CD4-positive, alpha-beta T cell (primary cell): ENCODE results near the gene RAPGEF1. TPM values are rescaled to one million over a fixed set of nuclear protein-coding genes. Genes with fewer than 3 reads are reported as not detected.

Experiments
- ATAC-seq: fragments of 200-7000 bp; cut with Tn5 transposase; one replicate; pipeline ENCODE4 v1.10.0; 2022; ENCODE audit warnings: mild to moderate bottlenecking; ENCODE audit not compliant: poor library complexity
- CTCF ChIA-PET: fragments of 350-600 bp; sonication (Branson Sonifier 250); formaldehyde crosslinking; loops from one replicate; lab custom pipeline; 2021; ENCODE audit warnings: antibody characterized with exemption, inconsistent platforms; lab: Charles Lee
- POLR2A ChIA-PET: fragments of 350-600 bp; sonication (Branson Sonifier 250); formaldehyde crosslinking; loops from one replicate; lab custom pipeline; 2021; ENCODE audit warnings: antibody characterized with exemption, inconsistent platforms; lab: Charles Lee
- DNase-seq, 14 experiments: peaks; one replicate each; pipeline ENCODE4 v3.0.0-alpha.2; 2013 to 2020; ENCODE audit warnings: mixed read lengths in 2 of 14
- H3K27ac ChIP-seq, 2 donors: one replicate each; pipeline versions ENCODE4 v1.5.1 to v1.7.0; 2013; ENCODE audit warnings: low read length in 2 of 2, low read depth in 1 of 2, mild to moderate bottlenecking in 1 of 2
- H3K27me3 ChIP-seq, 2 experiments: 1 replicate in 1 of 2; 2 replicates in 1 of 2; pipeline versions ENCODE4 v1.6.1 to v1.7.0; 2013; ENCODE audit warnings: low read length in 2 of 2, control low read depth in 1 of 2, mild to moderate bottlenecking in 1 of 2, moderate library complexity in 1 of 2; ENCODE audit not compliant: insufficient read depth in 2 of 2, control insufficient read depth in 1 of 2
- H3K36me3 ChIP-seq: one replicate; pipeline ENCODE4 v1.6.1; 2013; ENCODE audit warnings: low read length, control low read depth; ENCODE audit not compliant: insufficient read depth
- H3K4me1 ChIP-seq: one replicate; pipeline ENCODE4 v1.6.1; 2013; ENCODE audit warnings: low read length, control low read depth; ENCODE audit not compliant: insufficient read depth
- H3K4me3 ChIP-seq: one replicate; pipeline ENCODE4 v1.5.1; 2013; ENCODE audit warnings: mild to moderate bottlenecking, low read length, moderate library complexity
- H3K9me3 ChIP-seq, 2 experiments: 1 replicate in 1 of 2; 2 replicates in 1 of 2; pipeline versions ENCODE4 v1.6.1 to v1.7.0; 2013; ENCODE audit warnings: low read length in 2 of 2, mild to moderate bottlenecking in 2 of 2, control low read depth in 1 of 2, moderate library complexity in 1 of 2; ENCODE audit not compliant: control insufficient read depth in 1 of 2, insufficient read depth in 1 of 2
- H3K27ac Mint-ChIP-seq: one replicate; pipeline ENCODE4 v1.8.0; 2020; ENCODE audit warnings: mixed read lengths
- H3K27me3 Mint-ChIP-seq: one replicate; pipeline ENCODE4 v1.8.0; 2021; ENCODE audit warnings: mixed read lengths
- H3K36me3 Mint-ChIP-seq: one replicate; pipeline ENCODE4 v1.8.0; 2021; ENCODE audit warnings: low read depth, mixed read lengths
- H3K4me1 Mint-ChIP-seq: one replicate; pipeline ENCODE4 v1.8.0; 2021; ENCODE audit warnings: low read depth, mixed read lengths
- H3K4me3 Mint-ChIP-seq: one replicate; pipeline ENCODE4 v1.8.0; 2020; ENCODE audit warnings: mild to moderate bottlenecking, mixed read lengths
- H3K9me3 Mint-ChIP-seq: one replicate; pipeline ENCODE4 v1.8.0; 2020; ENCODE audit warnings: mixed read lengths
- intact Hi-C, 2 experiments: fragments of 100-400 bp; cut with DNase I in 1 of 2; cut with micrococcal nuclease in 1 of 2; formaldehyde crosslinking; loops; one replicate each; pipeline versions ENCODE4 v1.15.1 to v1.9.0; 2023 to 2025; cut with DNase I, micrococcal nuclease
- total RNA-seq, 174 experiments: library from RNA in 2 of 174; stranded (reverse) in 2 of 174; gene quantifications; one replicate each; pipeline ENCODE4 v1.2.3 and lab custom pipeline; 2021 to 2026
- TF ChIP-seq, protein P1 (sequence below): fragments of 200-600 bp; IDR thresholded peaks from one replicate; pipeline ENCODE4 v1.8.0; 2022; ENCODE audit warnings: antibody characterized with exemption, mild to moderate bottlenecking

Gene RAPGEF1
- total RNA-seq, 2 experiments from 2014 or later: 130 to 134 TPM

DNA sequence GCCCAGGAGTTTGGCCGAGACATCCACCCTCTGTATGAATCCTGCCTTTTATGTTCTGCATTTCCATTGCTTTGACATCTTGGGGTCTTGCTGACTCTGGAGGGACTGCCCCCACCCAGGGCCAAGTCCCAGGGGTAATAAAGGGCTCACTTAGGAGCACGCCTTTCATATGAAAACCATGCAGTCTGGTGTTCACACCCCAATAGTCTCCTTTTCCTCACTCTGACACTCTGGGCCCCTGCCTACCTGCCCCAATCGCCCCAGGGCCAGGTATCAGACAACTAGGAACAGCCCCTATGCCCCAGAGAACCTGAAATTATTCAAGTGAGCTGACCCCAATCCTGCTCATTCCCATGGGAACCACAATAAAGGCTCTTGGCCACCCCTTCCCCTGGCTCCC, 33.1 kb upstream of the RAPGEF1 start:
- DNase-seq (no peak), ATAC-seq (no peak)
- H3K4me3 ChIP-seq: no peak overlapping the region
- POLR2A ChIA-PET: no interaction called here
- intact Hi-C loops: no loop called here
- H3K36me3 ChIP-seq: no peaks in the 10 kb centered on the region
- H3K4me1 ChIP-seq: no peaks in the 10 kb centered on the region
- peaks cover 6 to 7% of the 10 kb centered on the region in 2 experiments for H3K27me3 ChIP-seq
- no peak overlapping the region for H3K4me3 Mint-ChIP-seq
- H3K27me3 Mint-ChIP-seq: peaks cover 14% of the 10 kb centered on the region
- H3K27ac ChIP-seq: no peak overlapping the region
- no peak overlapping the region for H3K27ac Mint-ChIP-seq
- no peaks in the 10 kb centered on the region for H3K36me3 Mint-ChIP-seq
- peaks cover 0 to 26% of the 10 kb centered on the region in 2 experiments for H3K9me3 ChIP-seq
- CTCF ChIA-PET: no interaction called here
- no peaks in the 10 kb centered on the region for H3K4me1 Mint-ChIP-seq
- TF ChIP-seq, protein P1, sequence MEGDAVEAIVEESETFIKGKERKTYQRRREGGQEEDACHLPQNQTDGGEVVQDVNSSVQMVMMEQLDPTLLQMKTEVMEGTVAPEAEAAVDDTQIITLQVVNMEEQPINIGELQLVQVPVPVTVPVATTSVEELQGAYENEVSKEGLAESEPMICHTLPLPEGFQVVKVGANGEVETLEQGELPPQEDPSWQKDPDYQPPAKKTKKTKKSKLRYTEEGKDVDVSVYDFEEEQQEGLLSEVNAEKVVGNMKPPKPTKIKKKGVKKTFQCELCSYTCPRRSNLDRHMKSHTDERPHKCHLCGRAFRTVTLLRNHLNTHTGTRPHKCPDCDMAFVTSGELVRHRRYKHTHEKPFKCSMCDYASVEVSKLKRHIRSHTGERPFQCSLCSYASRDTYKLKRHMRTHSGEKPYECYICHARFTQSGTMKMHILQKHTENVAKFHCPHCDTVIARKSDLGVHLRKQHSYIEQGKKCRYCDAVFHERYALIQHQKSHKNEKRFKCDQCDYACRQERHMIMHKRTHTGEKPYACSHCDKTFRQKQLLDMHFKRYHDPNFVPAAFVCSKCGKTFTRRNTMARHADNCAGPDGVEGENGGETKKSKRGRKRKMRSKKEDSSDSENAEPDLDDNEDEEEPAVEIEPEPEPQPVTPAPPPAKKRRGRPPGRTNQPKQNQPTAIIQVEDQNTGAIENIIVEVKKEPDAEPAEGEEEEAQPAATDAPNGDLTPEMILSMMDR: no peak
- H3K9me3 Mint-ChIP-seq: no peaks in the 10 kb centered on the region

GRCh38 chr9:131771646-131772045, 31.8 kb upstream of the RAPGEF1 start:
- no peaks in the 10 kb centered on the region for H3K9me3 Mint-ChIP-seq
- TF ChIP-seq, protein P1: no peak
- H3K4me1 Mint-ChIP-seq: no peaks in the 10 kb centered on the region
- ATAC-seq (no peak), DNase-seq (no peak)
- no peaks in the 10 kb centered on the region for H3K36me3 Mint-ChIP-seq
- CTCF ChIA-PET: no interaction called here
- Histone ChIP-seq H3K36me3 (no peaks in the 10 kb centered on the region), H3K9me3 (peaks cover 0 to 26% of the 10 kb centered on the region in 2 experiments), H3K27ac (no peak overlapping the region), H3K27me3 (peaks cover 6% of the 10 kb centered on the region in 2 experiments), H3K4me1 (no peaks in the 10 kb centered on the region), H3K4me3 (no peak overlapping the region)
- no peak overlapping the region for H3K27ac Mint-ChIP-seq
- H3K4me3 Mint-ChIP-seq: no peak overlapping the region
- peaks cover 15% of the 10 kb centered on the region for H3K27me3 Mint-ChIP-seq
- intact Hi-C loops: no loop called here
- POLR2A ChIA-PET: no interaction called here

DNA sequence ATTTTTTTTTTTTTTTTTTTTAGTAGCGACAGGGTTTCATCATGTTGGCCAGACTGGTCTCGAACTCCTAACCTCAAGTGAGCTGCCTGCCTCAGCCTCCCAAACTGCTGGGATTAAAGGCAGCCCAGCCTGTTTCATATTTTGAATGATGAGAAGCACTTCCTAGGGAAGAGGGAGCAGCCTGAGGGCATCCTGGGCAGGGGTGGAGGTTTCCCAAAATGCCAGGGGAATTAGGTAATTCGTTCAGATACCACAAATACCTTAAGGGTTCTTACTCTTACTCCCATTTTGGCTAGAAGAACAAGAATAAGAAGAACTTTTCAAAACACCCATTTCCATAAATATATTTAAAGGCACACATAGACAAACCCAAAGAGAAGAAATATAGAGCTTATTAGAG, 29.5 kb upstream of the RAPGEF1 start:
- ChIA-PET POLR2A (no interaction called here), CTCF (interaction anchor here (0.7 kb wide), 1 partner anchor 348 kb away, joined by 3 read pairs; no protein-coding TSS in a partner anchor)
- Histone ChIP-seq H3K4me3 (no peak overlapping the region), H3K9me3 (peaks cover 0 to 15% of the 10 kb centered on the region in 2 experiments), H3K27me3 (peaks cover 0 to 6% of the 10 kb centered on the region in 2 experiments), H3K27ac (no peak overlapping the region), H3K4me1 (no peaks in the 10 kb centered on the region), H3K36me3 (no peaks in the 10 kb centered on the region)
- DNase-seq (no peak), ATAC-seq (no peak)
- Mint-ChIP-seq H3K4me3 (no peak overlapping the region), H3K27me3 (peaks cover 27% of the 10 kb centered on the region), H3K4me1 (no peaks in the 10 kb centered on the region), H3K27ac (no peak overlapping the region), H3K36me3 (no peaks in the 10 kb centered on the region), H3K9me3 (no peaks in the 10 kb centered on the region)
- TF ChIP-seq, protein P1: no peak
- intact Hi-C loops: loop anchor here (10.0 kb wide), 3 partner anchors 305 to 1035 kb away; partner anchors contain the start of genes MED27 (in 1 of the 2) and NTNG2 (in 1 of the 2)
